Measurements from ENCODE around the gene CWC27.
"Not testable (repeated sequence)": the region's sequence is repeated elsewhere in the genome, so short reads cannot be mapped to it uniquely, and the experiment has no call there.

Gene CWC27

DNA sequence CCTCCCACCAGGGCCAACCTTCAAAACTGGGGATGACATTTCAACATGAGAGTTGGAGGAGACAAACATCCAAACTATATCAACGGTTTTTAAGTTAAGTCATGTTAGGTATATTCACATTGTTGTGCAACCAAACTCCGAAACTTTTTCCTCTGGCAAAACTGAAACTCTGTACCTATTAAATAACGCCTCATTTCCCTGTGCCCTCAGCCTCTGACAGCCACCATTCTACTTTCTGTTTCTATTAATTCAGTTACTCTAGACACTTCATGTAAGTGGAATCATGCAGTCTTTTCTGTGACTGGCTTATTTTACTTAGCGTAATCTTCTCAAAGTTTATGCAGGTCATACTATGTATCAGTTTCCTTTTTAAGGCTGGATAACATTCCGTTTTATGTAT lies 85.0 kb downstream of the CWC27 start:
- DNase-seq = no peak

DNA sequence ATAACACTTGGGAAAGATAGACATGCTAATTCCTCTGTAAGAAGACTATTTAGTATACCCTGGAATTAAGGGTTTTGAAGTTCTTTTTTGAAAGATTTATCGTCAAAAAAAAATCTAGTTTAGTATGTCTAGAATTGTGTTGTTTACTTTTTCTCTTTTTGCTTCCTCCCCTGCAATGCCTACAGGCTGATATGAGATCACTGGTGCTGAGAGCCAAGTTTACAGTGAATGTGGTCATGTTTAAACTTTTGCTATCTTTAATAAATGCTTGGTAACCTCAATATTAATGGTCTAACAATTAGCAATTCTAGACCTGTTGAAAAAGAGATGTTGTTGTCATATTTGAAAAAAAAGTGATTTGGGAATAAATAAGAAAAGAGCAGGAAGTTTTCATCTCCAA lies 86.1 kb downstream of the CWC27 start:
- no peak for DNase-seq

DNA sequence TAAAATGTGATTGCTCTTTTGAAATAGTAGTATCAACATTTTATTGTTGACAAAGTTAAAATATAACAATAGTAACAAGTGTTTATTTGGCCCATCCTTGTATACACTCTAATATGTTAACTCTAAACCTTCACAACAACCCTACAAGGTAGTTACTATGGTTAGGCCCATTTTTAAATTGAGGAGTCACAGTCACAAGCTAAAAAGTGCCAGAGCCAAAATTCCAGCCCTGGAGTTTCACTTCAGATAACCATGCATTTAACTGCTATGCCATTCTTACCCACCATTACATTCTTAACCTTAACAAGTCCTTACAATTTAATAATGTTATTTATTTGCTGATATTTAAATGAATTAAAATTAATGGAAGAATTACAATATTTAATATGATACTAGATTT lies 91.2 kb downstream of the CWC27 start:
- no peak for DNase-seq

DNA sequence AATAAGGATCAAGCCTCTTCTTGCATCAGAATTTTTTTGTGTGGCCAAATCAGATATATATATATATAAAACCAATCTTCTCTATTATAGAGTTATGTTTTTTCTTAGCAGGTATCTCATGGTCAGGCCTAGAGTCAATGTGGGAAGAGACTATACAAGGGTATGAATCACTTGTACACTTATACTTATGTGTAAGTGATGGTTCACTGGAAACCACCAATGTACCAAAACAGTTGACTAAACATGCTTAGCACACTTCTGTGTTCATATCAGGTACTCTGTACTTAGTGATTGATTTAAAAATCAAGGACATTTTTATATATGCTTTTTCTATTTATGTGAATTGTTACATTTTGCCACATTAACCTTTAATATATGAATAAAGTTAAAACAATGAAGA lies 92.6 kb downstream of the CWC27 start:
- DNase-seq = no peak

DNA sequence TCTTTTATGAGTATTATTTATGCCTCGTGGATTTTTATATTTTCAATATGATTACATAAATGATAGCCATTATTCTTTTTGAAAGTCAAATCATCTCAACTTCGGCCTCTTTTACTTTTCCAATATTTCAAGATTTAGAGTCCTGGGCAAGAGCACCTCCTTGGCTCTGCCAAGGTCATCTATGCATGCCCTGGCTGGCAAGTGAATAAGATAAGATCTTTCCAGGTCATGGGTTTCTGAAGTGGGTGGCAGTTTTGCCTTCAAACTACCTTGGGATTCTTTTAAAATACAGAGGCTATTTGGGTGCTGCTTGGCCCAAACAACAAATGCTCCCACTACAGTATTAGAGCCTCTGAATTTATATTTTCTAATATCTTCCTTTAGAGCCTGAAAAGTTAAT lies 95.4 kb downstream of the CWC27 start:
- DNase-seq = no peak

DNA sequence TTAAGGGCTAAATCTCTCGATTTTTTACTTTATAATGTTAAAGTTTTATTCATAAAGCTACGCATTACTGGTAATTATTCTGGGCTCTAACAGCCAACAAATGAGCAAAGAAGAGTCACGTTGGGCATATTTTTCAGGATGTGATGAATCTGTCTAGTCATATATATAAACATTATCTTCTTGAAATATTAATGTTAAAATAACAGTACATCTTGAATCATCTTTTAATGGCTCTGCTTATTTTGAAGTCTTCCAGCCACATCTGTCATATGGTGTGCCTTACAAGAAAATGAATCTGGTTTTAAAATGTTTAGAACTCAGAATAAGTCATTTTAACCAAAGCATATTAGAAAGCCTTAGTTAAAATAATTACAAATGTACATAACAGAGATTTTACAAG lies 96.9 kb downstream of the CWC27 start:
- no peak for DNase-seq

DNA sequence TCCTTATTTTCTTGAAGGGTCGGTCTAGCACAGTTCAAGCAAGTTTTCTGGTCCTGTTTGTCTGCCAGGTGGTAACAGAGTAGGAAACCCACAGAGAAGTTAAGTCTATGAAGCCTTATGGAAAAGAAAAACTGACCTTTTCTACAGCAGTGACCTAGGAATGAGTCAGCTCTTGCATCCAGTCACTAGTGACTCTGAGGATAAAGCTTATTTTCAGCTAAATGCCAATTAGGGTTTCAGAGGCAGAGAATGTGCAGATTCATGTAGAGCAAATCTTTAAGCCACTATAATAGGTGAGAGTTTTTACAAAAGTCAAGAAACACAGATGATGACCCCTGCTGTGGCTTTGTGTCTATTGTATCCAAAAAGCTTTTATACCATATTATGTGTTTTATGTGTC lies 100.7 kb downstream of the CWC27 start:
- DNase-seq = no peak

DNA sequence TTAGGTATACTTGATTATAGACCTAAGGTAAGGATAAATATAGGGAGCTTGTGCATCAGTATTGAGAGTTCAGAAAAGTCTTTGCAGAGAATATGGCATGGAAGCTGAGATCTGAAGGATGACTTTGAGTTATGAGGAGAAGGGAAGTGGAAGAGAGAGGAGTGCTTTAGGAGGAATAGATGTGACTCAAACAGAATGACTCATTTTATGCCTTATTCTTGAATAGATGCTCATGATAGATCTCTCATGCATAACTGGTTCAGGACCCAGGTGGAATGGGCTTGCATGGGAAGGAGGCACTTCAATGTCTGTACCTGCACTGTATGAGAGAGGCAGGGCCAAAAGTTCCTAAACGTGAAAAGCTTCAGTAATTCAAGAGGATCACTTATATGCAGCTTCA lies 103.3 kb downstream of the CWC27 start:
- DNase-seq = no peak

DNA sequence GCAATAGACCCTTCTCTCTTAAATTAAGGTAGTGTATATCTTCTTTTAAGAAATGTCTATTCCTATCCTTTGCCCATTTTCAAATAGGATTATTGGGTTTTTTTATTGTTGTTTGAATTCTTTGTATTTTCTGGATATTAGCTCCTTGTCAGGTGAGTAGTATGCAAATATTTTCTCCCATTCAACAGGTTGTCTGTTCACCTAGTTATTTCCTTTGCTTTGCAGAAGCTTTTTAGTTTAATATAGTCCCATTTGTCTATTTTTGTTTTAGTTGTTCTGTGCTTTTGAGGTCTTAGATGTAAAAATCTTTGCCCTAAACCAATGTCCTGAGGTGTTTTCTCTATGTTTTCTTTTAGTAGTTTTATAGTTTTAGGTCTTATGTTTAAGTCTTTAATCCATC lies 104.7 kb downstream of the CWC27 start:
- no peak for DNase-seq

DNA sequence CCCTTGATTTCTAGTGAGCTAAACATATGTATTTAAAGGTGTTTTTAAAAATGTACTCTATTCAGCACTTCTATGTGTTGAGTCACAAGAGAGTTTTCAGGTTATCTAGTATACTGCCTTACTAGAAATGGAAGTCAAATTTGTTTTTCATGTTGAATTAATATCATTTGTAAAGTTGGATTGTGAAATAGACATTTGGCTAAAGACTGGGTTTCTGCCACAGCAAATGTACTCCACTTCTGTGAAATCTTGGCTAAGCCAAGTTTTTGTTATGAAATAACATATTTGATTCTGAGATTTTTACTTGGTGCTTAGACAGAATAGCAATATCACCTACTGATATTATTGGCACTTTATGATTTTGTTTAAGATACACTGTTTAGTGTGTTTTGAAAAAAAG lies 106.0 kb downstream of the CWC27 start:
- DNase-seq = no peak

DNA sequence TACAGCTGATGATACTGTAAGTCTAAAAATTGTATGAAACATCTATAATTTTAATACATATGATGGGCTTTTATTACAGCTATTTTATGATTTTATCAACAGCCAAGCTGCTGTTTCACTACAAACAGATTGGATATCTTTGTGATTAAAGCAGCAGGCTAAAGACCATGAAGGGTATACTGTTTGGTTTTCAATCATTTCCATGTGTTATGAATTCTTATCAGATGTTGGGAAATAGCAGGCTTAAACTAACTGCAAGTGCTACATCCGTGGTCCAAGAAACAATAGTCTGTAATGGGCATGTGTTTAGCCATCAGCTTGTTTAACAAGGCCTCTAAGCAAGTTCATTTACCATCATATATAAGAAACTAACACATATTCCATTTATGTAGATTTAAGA lies 107.5 kb downstream of the CWC27 start:
- no peak for DNase-seq

DNA sequence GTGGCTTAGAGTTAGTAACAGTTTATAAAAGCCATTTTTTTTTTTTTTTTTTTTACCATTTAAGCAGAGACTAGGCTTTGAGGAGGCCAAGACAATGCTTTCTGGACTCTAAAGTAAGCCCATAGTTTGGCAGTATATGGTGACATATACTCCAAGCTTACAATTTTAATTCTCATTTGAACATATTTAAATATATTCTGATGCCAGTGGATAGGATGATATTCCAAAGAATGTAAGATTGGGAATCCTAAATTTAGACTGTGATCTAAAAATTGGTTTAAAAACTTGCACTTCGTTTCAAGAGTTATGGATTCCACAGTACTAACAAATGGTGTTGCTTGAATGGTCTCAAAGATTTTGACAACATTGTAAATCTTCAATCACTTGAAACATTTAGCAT lies 112.1 kb downstream of the CWC27 start:
- no peak for DNase-seq

DNA sequence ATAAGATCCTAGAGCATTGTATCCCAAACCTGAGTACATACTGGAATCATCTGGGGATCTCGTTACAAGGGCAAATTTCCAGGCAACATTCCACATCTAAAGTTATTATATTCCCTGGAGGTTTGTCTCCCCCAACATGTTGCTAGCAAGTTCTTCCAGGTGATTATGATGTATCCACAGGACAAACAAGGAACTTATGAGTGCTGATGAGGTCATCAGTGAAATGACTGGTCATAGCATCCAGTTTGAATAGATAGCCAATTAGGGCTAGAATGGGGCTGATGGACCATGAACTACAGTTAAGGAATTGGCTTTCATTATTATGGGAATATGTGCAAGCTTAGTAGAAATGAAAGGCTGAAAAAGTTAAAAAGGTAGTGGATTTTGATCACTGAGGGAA lies 115.2 kb downstream of the CWC27 start:
- DNase-seq = no peak

DNA sequence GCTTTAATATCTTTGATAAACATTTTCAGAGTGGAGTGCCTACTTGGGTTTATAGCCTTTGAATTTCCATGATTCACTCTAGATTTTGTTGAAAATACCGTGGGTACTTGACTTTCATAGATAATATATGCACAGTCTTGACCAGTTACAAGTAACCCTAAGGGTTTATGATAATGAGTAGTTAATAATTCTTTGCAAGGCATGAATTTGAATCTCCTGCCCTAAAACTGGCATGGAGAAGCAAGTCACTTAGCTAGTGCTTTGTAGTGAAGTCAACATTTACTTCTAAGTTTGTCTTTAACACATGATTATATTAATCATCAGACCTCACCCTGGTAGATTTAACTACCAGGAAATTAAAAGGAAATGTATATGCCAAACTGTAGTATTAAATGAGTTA lies 115.8 kb downstream of the CWC27 start:
- no peak for DNase-seq

DNA sequence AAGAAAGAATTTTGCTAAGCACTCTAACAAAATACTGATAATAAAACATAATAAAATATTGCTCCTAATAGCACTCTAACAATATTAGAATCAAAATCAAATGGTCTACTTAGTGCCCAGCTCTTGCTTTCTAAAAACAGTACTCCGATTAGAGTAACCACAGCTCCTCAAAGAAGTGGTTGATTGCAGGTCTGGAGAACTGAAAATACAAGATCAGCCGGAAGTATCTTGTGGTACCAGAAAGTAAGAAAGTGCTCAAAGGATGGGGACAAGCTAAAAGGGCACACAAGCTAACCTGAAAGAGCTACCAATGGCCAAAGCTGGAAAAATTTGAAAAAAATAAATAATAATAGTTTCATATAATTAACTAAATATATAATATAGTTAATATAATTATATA lies 119.2 kb downstream of the CWC27 start:
- DNase-seq = no peak

DNA sequence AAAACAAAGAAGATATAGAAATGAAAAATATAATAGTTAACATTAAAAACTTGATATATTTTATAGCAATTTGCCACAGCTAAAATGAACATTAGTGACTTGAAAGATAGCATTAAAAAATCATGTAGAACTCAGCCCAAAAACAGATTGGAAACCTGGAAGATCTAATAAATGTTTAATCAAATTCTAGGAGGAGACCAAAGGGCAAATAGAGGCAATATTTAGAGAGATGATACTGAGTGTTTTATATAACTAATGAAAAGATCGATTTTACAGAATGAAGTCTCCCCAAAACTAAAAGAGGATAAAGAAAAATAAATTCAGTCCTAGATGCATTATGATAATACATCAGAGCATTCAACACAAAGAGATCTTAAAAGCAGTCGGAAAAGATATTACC lies 127.0 kb downstream of the CWC27 start:
- DNase-seq = no peak

DNA sequence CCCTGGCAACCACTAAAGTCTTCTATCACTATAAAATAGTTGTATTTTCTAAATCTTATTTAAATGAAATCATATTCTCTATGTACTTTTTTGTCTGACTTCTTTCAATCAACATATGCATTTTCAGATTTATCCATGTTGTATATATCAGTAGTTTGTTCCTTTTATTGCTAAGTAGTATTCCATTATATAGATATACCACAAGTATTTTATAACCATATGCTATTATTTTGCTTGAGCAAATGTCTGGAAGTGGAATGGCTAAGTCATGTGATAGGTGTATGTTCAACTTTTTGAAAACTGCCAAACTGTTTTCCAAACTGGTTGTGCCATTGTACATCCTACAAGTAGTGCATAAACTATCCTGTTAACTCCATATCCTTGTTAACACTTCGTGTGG lies 131.1 kb downstream of the CWC27 start:
- no peak for DNase-seq

DNA sequence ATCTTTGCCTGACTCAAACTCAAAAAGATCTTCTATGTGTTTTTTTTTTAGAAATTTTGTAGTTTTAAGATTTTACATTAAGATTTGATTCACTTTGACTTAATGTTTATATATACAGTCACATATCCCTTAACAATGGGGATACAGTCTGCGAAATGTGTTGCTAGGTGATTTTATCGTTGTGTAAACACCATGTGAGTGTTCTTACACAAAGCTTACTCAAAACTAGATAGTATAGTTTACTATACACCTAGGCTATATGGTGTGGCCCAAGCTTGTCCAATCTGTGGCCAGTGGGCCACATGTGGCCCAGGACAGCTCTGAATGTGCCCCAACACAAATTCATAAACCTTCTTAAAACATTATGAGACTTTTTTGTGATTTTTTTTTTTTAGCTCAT lies 131.9 kb downstream of the CWC27 start:
- no peak for DNase-seq

DNA sequence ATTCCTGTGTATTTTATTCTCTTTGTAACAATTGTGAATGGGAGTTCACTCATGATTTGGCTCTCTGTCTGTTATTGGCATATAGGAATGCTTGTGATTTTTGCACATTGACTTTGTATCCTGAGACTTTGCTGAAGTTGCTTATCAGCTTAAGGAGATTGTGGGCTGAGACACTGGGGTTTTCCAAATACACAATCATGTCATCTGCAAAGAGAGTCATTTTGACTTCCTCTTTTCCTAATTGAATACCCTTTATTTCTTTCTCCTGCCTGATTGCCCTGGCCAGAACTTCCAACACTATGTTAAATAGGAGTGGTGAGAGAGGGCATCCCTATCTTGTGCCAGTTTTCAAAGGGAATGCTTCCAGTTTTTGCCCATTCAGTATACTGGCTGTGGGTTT lies 138.7 kb downstream of the CWC27 start:
- DNase-seq = not testable (repeated sequence)

DNA sequence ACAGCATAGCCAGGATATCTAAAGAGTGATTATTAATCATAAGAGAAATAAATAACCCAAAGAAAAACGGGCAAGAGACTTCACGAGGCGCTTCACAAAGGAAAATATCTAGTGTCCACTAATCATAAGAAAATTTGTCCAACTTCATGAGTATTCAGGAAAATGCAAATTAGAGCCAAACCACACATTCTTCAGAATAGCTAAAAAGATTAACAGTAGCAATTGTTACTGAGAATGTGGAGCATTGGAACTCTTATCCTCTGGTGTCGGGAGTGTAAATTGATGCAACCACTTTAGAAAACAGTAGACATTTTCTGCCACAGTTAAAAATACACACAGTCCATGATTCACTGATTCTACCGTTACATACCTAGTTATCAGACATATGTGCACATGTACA lies 145.7 kb downstream of the CWC27 start:
- no peak for DNase-seq

DNA sequence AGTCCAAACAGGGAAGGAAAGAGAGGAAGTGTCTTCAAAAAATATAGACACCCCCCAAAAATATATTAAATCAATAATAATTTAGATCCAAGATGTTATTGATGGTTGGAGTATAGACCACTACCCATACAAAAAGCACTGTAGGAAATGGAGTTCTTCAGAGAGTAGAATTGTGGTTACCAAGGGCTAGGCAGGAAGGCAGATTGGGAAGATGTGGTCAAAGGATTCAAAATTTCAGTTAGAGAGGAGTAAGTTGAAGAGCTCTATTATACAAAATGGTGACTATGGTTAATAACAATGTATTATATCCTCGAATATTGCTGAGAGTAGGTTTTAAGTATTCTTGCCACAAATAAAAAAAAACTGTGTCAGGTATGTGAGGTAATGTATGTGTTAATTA lies 149.4 kb downstream of the CWC27 start:
- no peak for DNase-seq

DNA sequence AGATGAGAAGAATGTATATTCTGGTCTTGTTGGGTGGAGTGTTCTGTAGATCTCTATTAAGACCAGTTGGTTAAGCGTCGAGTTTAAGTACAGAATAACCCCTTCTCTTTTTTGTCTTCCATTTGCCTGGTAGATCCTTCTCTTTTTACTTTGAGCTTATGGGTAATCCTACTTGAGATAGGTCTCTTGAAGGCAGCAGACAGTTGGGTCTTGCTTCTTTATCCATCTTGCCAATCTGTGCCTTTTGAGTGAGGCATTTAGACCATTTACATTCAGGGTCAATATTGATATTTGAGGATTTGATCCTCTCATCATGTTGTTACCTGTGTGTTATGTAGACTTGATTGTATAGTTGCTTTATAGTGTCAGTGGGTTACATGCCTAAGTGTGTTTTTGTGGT lies 152.7 kb downstream of the CWC27 start:
- DNase-seq = no peak

DNA sequence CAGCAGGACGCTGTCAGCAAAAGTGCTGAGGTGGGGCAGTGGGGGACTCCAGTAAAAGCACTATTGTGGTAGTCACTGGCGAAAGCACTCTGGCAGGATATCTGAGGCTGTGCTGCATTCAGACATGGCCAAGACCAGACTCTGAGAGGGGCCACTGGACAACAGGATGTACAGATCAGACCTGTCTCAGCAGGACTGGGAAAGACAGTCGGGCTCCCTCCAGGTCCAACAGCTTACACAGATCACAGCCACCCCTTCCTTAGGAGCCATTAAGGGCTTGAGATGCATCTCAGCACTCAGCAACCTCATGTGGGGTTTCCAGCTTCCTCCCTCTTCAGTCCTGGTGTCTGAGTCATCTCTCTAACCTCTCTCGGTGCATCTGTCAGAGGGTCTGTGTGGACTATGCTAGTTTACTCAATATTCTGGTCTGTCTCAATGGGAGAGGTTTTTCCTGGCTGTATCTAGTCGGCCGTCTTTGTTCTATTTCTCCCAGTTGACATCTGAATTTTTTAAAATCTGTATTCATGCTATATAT lies 154.5 kb downstream of the CWC27 start:
- DNase-seq = no peak

DNA sequence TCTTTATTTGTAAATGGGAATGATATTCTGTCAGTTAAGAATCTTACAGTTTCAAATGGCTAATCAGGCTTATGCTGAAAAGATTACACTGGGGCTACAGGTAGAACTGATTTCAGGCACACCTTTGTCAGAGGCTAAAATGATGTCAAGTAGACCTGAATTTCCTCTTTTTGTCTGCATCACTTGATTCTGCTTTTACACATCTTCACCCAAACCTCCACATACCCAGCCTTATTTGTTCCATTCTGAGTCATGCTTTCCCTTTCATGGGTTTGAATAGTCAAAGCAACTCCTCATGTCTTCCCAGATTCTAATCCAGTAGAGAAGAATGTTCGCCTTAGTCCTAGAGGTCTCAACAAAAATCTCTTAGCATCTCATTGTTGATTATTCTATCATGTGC lies 156.4 kb downstream of the CWC27 start:
- DNase-seq = no peak

DNA sequence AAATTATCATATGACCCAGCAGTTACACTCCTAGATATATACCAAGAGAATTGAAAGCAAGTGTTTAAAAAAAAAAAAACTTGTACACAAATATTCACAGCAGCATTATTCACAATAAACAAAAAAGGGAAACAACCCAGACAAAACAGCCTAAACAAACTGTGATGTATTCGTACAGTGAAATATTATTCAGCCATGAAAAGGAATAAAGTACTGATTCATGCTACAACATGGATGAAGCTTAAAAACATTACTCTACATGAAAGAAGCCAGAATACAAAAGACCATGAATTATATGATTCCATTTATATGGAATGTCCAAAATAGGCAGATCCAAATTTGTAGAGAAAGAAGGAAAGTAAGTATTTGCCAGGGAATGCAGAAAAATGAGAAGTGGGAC lies 161.1 kb downstream of the CWC27 start:
- no peak for DNase-seq

DNA sequence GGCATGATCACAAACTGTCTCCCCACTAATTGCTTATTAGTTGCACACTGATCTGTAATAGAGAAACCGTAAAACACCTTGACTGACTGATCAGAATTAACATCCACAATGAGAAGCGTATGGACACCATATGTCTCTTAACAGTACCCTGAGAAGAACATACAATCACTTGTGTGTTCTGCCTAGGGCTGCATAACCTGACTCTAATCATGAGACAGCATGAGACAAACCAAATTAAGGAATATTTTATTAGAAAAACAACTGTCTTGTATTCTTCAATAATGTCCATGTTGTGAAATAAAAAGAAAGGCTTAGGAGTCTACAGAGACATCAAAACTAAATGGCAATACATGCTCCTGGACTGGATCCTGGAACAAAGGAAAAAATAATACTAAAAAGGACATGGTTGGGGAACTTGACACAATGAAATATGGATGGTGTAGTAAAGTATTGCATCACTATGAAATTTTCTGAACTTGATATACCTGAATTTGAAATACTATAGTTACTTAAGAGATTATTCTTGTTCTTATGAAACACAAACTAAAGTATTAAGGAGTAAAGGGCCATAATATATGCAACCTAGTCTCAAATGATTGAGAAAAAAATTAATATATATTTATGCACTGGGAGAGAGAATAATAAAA lies 162.1 kb downstream of the CWC27 start:
- DNase-seq = no peak
